Endothelial cell of umbilical vein (primary cell): Measurements from ENCODE around the gene RBM15B. TPM values are rescaled to one million over a fixed set of nuclear protein-coding genes. Genes with fewer than 3 reads are reported as not detected.

Source experiments
- BruUV-seq: library from RNA; stranded (reverse); fragments of 400-500 nt; replicated peaks from 2 replicates; lab custom pipeline; 2021; lab: Mats Ljungman, UMichigan
- CTCF ChIA-PET: fragments of 300-600, 350-600 bp; sonication (Branson Sonifier 250); formaldehyde crosslinking; loops from one replicate; lab custom pipeline; 2021; ENCODE audit warnings: antibody characterized with exemption, inconsistent platforms; lab: Charles Lee
- POLR2A ChIA-PET: fragments of 300-600, 350-600 bp; sonication (Branson Sonifier 250); formaldehyde crosslinking; loops from one replicate; lab custom pipeline; 2021; ENCODE audit warnings: antibody characterized with exemption, inconsistent platforms; lab: Charles Lee
- DNase-seq: peaks from one replicate; pipeline ENCODE4 v3.0.0-alpha.2; 2011; ENCODE audit warnings: low read depth, low spot score
- FAIRE-seq: peaks from 2 replicates; lab custom pipeline; 2011; peaks lifted over from hg19 to GRCh38; lab: Jason Lieb, UNC
- H2AFZ ChIP-seq: 2 replicates; pipeline ENCODE4 v1.6.0; 2012; ENCODE audit warnings: low read depth, low read length, control low read depth, inconsistent platforms
- H3K27ac ChIP-seq: 2 replicates; pipeline ENCODE4 v1.5.1; 2011; ENCODE audit warnings: low read depth, mild to moderate bottlenecking, control low read depth, low read length, moderate library complexity; ENCODE audit not compliant: insufficient read depth
- H3K27me3 ChIP-seq, 2 experiments: 2 replicates each; pipeline versions ENCODE4 v1.6.0 to v1.6.1; 2011; ENCODE audit warnings: low read length in 2 of 2, mixed read lengths in 1 of 2; ENCODE audit not compliant: control insufficient read depth in 2 of 2, insufficient read depth in 2 of 2
- H3K36me3 ChIP-seq, 2 experiments: 2 replicates in 1 of 2; 3 replicates in 1 of 2; pipeline ENCODE4 v1.5.1; 2011; ENCODE audit warnings: low read length in 2 of 2, mild to moderate bottlenecking in 1 of 2, moderate library complexity in 1 of 2; ENCODE audit not compliant: control insufficient read depth in 2 of 2, insufficient read depth in 2 of 2; ENCODE audit errors: extremely low read depth in 1 of 2
- H3K4me1 ChIP-seq: 3 replicates; pipeline ENCODE4 v1.5.1; 2011; ENCODE audit warnings: mild to moderate bottlenecking, low read length; ENCODE audit not compliant: control insufficient read depth, insufficient read depth; ENCODE audit errors: extremely low read depth
- H3K4me2 ChIP-seq: 2 replicates; pipeline ENCODE4 v1.6.1; 2011; ENCODE audit warnings: low read length, control low read depth, mixed read lengths; ENCODE audit not compliant: insufficient read depth
- H3K4me3 ChIP-seq, 3 experiments: fragments of 200-600 bp in 1 of 3; sonication (generic), shearing (Covaris generic) in 1 of 3; replicated peaks in 1 of 3; 2 replicates each; pipeline ENCODE4 v1.5.1; 2011 to 2016; ENCODE audit warnings: control low read depth in 3 of 3, low read length in 3 of 3, mild to moderate bottlenecking in 2 of 3, inconsistent platforms in 1 of 3, low read depth in 1 of 3, moderate library complexity in 1 of 3; ENCODE audit not compliant: insufficient read depth in 1 of 3
- H3K79me2 ChIP-seq: 2 replicates; pipeline ENCODE4 v1.6.0; 2012; ENCODE audit warnings: low read length, inconsistent platforms; ENCODE audit not compliant: control insufficient read depth, insufficient read depth
- H3K9ac ChIP-seq: replicated peaks from 2 replicates; pipeline ENCODE3; 2011; ENCODE audit warnings: low read length, control low read depth; ENCODE audit not compliant: insufficient read depth; ENCODE audit errors: extremely low read depth
- H3K9me1 ChIP-seq: replicated peaks from 3 replicates; pipeline ENCODE4 v1.6.0; 2011; ENCODE audit warnings: mild to moderate bottlenecking, low read length; ENCODE audit not compliant: control insufficient read depth, insufficient read depth; ENCODE audit errors: extremely low read depth
- H3K9me3 ChIP-seq: replicated peaks from 2 replicates; pipeline ENCODE4 v1.5.1; 2012; ENCODE audit warnings: low read length, inconsistent platforms; ENCODE audit not compliant: control insufficient read depth, insufficient read depth
- H4K20me1 ChIP-seq: replicated peaks from 2 replicates; pipeline ENCODE3; 2011; ENCODE audit warnings: mild to moderate bottlenecking, low read length; ENCODE audit not compliant: control insufficient read depth, insufficient read depth; ENCODE audit errors: extremely low read depth
- EZH2 ChIP-seq: IDR thresholded peaks from 2 replicates; pipeline ENCODE4 v1.6.1; 2012; ENCODE audit warnings: borderline replicate concordance, low read depth, mild to moderate bottlenecking, moderate library complexity, low read length, inconsistent platforms; ENCODE audit not compliant: severe bottlenecking
- FOS ChIP-seq: IDR thresholded peaks from 2 replicates; pipeline ENCODE4 v1.6.1; 2011; ENCODE audit warnings: mild to moderate bottlenecking, low read length, moderate library complexity, borderline replicate concordance; ENCODE audit not compliant: insufficient read depth
- GATA2 ChIP-seq: IDR thresholded peaks from 2 replicates; pipeline ENCODE4 v1.7.0; 2011; ENCODE audit warnings: low read depth, mild to moderate bottlenecking, moderate library complexity, mixed read lengths, low read length; ENCODE audit not compliant: insufficient read length, insufficient read depth
- JUN ChIP-seq: IDR thresholded peaks from 2 replicates; pipeline ENCODE4 v1.6.1; 2011; ENCODE audit warnings: borderline replicate concordance, low read depth; ENCODE audit not compliant: insufficient read length, insufficient read depth
- MYC ChIP-seq: IDR thresholded peaks from one replicate; pipeline ENCODE4 v1.6.1; 2011; ENCODE audit warnings: mild to moderate bottlenecking, low read depth, low read length
- POLR2A ChIP-seq: IDR thresholded peaks from 2 replicates; pipeline ENCODE4 v1.6.1; 2012; ENCODE audit warnings: low read depth, mild to moderate bottlenecking, control low read depth, low read length
- POLR2AphosphoS5 ChIP-seq: IDR thresholded peaks from 2 replicates; pipeline ENCODE4 v1.6.1; 2012; ENCODE audit warnings: low read depth, mild to moderate bottlenecking, control low read depth, low read length, moderate library complexity; ENCODE audit not compliant: insufficient read depth
- dilution Hi-C: fragments of 300-500 bp; cut with MboI; formaldehyde crosslinking; loops from one replicate; pipeline ENCODE4 v1.15.0; 2019; ENCODE audit warnings: low sequenced_read_pairs; ENCODE audit not compliant: extremely low pct_ligation_motif_present
- intact Hi-C: fragments of 100-400 bp; cut with micrococcal nuclease; formaldehyde crosslinking; loops from one replicate; pipeline ENCODE4 v1.10.0; 2022
- polyA plus RNA-seq, 4 experiments: library from polyadenylated mRNA; depleted of rRNA in 3 of 4; stranded (reverse) in 3 of 4; unstranded in 1 of 4; fragments of >200 nt; gene quantifications; 2 replicates each; pipeline versions ENCODE4 v1.2.1 to v1.2.3, GENCODE V29; 2011 to 2012; ENCODE audit warnings: missing spikeins in 1 of 4
- total RNA-seq: library from RNA; stranded (reverse); gene quantifications from 2 replicates; pipeline ENCODE4 v1.2.3, GENCODE V29; 2021
- TF ChIP-seq, protein P1 (sequence below), 2 donors: IDR thresholded peaks; 1 replicate in 1 of 2; 2 replicates in 1 of 2; pipeline ENCODE4 v1.5.1; 2011; ENCODE audit warnings: low read length in 2 of 2, mild to moderate bottlenecking in 2 of 2, moderate library complexity in 2 of 2, control low read depth in 1 of 2, inconsistent platforms in 1 of 2, low read depth in 1 of 2; ENCODE audit not compliant: insufficient read depth in 1 of 2; ENCODE audit errors: extremely low read depth in 1 of 2
- TF ChIP-seq, protein P2 (sequence below): IDR thresholded peaks from 2 replicates; pipeline ENCODE4 v1.6.1; 2011; ENCODE audit not compliant: insufficient read depth, insufficient read length

The RBM15B gene
- total and polyA plus RNA-seq, 2 donors (not counting 3 experiments of a cell fraction or from before 2014, with no cell fraction given) = 19.9 to 39.1 TPM

DNA sequence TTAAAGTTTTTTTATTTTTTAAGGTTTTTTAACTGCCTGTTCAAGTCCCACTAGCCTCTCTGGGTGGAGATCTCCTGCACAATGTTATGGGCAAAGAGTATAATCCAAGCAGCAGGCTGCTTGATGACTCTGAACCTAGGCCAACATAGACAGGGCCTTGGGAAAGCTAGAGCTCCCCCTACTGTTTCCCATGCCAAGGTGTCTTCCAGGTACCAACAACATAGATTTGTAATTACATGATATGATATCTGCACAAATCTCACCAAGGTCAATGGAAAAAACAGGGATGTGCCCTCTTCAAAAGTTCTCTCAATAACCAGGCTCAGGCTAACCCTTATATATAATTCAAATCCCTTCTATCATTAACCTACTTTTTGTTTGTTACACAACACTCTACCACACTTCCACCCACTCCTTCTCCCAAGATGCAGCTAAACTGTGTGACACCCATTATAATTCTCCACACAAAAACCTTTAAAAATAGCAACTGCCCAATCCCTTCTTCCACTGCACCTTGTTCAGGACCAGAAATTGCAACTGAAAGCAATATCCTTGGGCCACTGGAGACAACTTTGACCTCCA lies 43.8 kb downstream of the RBM15B start:
- Histone ChIP-seq H3K36me3 (peaks cover 3 to 8% of the 10 kb centered on the region in 2 experiments), H3K9me3 (no peaks in the 10 kb centered on the region), H3K27me3 (no peaks in the 10 kb centered on the region), H3K9ac (no peak overlapping the region), H2AFZ (no peak overlapping the region), H3K27ac (no peak overlapping the region), H3K4me2 (no peak overlapping the region), H4K20me1 (no peaks in the 10 kb centered on the region), H3K4me3 (no peak overlapping the region), H3K4me1 (no peaks in the 10 kb centered on the region), H3K9me1 (no peaks in the 10 kb centered on the region), H3K79me2 (peaks cover 3% of the 10 kb centered on the region)
- dilution Hi-C loops = no loop called here
- ChIA-PET POLR2A (no interaction called here), CTCF (interaction anchor here (0.7 to 2.5 kb wide), 25 partner anchors 9 to 819 kb away, joined by 3 to 20 read pairs (median 5); partner anchors contain the start of genes DCAF1 and MAPKAPK3)
- FAIRE-seq (no peak), DNase-seq (peak; percentile 62)
- TF ChIP-seq, protein P1, sequence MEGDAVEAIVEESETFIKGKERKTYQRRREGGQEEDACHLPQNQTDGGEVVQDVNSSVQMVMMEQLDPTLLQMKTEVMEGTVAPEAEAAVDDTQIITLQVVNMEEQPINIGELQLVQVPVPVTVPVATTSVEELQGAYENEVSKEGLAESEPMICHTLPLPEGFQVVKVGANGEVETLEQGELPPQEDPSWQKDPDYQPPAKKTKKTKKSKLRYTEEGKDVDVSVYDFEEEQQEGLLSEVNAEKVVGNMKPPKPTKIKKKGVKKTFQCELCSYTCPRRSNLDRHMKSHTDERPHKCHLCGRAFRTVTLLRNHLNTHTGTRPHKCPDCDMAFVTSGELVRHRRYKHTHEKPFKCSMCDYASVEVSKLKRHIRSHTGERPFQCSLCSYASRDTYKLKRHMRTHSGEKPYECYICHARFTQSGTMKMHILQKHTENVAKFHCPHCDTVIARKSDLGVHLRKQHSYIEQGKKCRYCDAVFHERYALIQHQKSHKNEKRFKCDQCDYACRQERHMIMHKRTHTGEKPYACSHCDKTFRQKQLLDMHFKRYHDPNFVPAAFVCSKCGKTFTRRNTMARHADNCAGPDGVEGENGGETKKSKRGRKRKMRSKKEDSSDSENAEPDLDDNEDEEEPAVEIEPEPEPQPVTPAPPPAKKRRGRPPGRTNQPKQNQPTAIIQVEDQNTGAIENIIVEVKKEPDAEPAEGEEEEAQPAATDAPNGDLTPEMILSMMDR (IDR thresholded peaks at IDR 0.05; ENCODE audit: extremely low read depth in 1 of 2, insufficient read depth in 1 of 2, low read depth in 1 of 2, low read length in 2 of 2) = peak; percentile 62 to 77
- TF ChIP-seq POLR2A = no peak
- intact Hi-C loops = loop anchor here (1.0 kb wide), 2 partner anchors 44 to 819 kb away; partner anchors contain the start of gene RBM15B
- BruUV-seq = no TSS peak

- Histone ChIP-seq H3K4me1 (no peaks in the 10 kb centered on the region), H3K27me3 (no peaks in the 10 kb centered on the region), H3K4me3 (no peak overlapping the region), H3K79me2 (peaks cover 3% of the 10 kb centered on the region), H3K9me3 (no peaks in the 10 kb centered on the region), H3K9ac (no peak overlapping the region), H2AFZ (no peak overlapping the region), H3K9me1 (no peaks in the 10 kb centered on the region), H4K20me1 (no peaks in the 10 kb centered on the region), H3K36me3 (peaks cover 3 to 11% of the 10 kb centered on the region in 2 experiments), H3K27ac (no peak overlapping the region), H3K4me2 (no peak overlapping the region)
- no TSS peak for BruUV-seq
- ChIA-PET POLR2A (no interaction called here), CTCF (interaction anchor here (1.5 kb wide), 1 partner anchor 9 kb away, joined by 5 read pairs; no protein-coding TSS in a partner anchor)
- FAIRE-seq (no peak), DNase-seq (no peak)
- dilution Hi-C loops (no loop called here), intact Hi-C loops (no loop called here)
- TF ChIP-seq GATA2 = no peak
- TF ChIP-seq, protein P2, sequence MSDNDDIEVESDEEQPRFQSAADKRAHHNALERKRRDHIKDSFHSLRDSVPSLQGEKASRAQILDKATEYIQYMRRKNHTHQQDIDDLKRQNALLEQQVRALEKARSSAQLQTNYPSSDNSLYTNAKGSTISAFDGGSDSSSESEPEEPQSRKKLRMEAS = no peak
- TF ChIP-seq MYC = no peak
- no peak for TF ChIP-seq POLR2A
- TF ChIP-seq EZH2 = no peak
- no peak for TF ChIP-seq POLR2AphosphoS5
- no peak for TF ChIP-seq FOS
- TF ChIP-seq, protein P1 (IDR thresholded peaks at IDR 0.05; ENCODE audit: extremely low read depth in 1 of 2, insufficient read depth in 1 of 2, low read depth in 1 of 2, low read length in 2 of 2) = no peak
- no peak for TF ChIP-seq JUN
These were observed 46.0 kb downstream of the RBM15B start for GRCh38 chr3:51436998-51437639.
